H1 (cell line): ENCODE results near the gene PVR. TPM values are rescaled to one million over a fixed set of nuclear protein-coding genes. Genes with fewer than 3 reads are reported as not detected.
A peak's percentile ranks its signal among the peaks of the same experiment; 100 is the strongest.
"Not testable (repeated sequence)": the region's sequence is repeated elsewhere in the genome, so short reads cannot be mapped to it uniquely, and the experiment has no call there.

ENCODE experiments used
- CTCF ChIA-PET: fragments of 300-600 bp; sonication (Branson Sonifier 250); formaldehyde crosslinking; loops from one replicate; lab custom pipeline; 2021; ENCODE audit not compliant: partially characterized antibody; lab: Charles Lee
- POLR2A ChIA-PET: fragments of 300-600 bp; sonication (Branson Sonifier 250); formaldehyde crosslinking; loops from one replicate; lab custom pipeline; 2021; ENCODE audit warnings: inconsistent platforms; ENCODE audit not compliant: partially characterized antibody; lab: Charles Lee
- DNase-seq, 2 experiments: peaks; one replicate each; pipeline versions ENCODE4 v3.0.0 to v3.0.0-alpha.2; 2010 to 2022; ENCODE audit warnings: low spot score in 2 of 2, low read depth in 1 of 2, mixed read lengths in 1 of 2
- FAIRE-seq: peaks from 2 replicates; lab custom pipeline; 2011; peaks lifted over from hg19 to GRCh38; lab: Jason Lieb, UNC
- H2AFZ ChIP-seq: 2 replicates; pipeline ENCODE4 v1.8.1; 2012; ENCODE audit warnings: low read length, inconsistent platforms
- H2AK5ac ChIP-seq: 2 replicates; pipeline ENCODE4 v1.6.1; 2013; ENCODE audit warnings: low read depth, low read length
- H2BK120ac ChIP-seq: replicated peaks from 2 replicates; pipeline ENCODE3; 2013; ENCODE audit warnings: low read depth, low read length, inconsistent platforms
- H2BK12ac ChIP-seq: 2 replicates; pipeline ENCODE4 v1.6.1; 2013; ENCODE audit warnings: low read depth, low read length
- H2BK15ac ChIP-seq: 2 replicates; pipeline ENCODE4 v1.6.1; 2013; ENCODE audit warnings: low read length
- H2BK20ac ChIP-seq: 2 replicates; pipeline ENCODE4 v1.6.1; 2013; ENCODE audit warnings: low read length
- H2BK5ac ChIP-seq: 2 replicates; pipeline ENCODE4 v1.6.1; 2013; ENCODE audit warnings: low read depth, low read length
- H3K14ac ChIP-seq: 2 replicates; pipeline ENCODE4 v1.6.1; 2013; ENCODE audit warnings: inconsistent platforms; ENCODE audit not compliant: insufficient read length
- H3K18ac ChIP-seq: 2 replicates; pipeline ENCODE4 v1.6.1; 2013; ENCODE audit warnings: low read length; ENCODE audit errors: extremely low read depth
- H3K23ac ChIP-seq: 2 replicates; pipeline ENCODE4 v1.6.1; 2013; ENCODE audit warnings: inconsistent platforms; ENCODE audit not compliant: insufficient read length
- H3K23me2 ChIP-seq: 2 replicates; pipeline ENCODE4 v1.6.1; 2013; ENCODE audit warnings: low read depth, low read length
- H3K27ac ChIP-seq: 2 replicates; pipeline ENCODE4 v1.6.1; 2011; ENCODE audit warnings: low read depth, low read length, inconsistent platforms
- H3K27me3 ChIP-seq, 4 experiments: replicated peaks in 1 of 4; 1 replicate in 1 of 4; 2 replicates in 3 of 4; pipeline versions ENCODE4 v1.6.1 to v1.8.1; 2011 to 2013; ENCODE audit warnings: low read length in 3 of 4, mild to moderate bottlenecking in 3 of 4, inconsistent platforms in 2 of 4, mixed read lengths in 2 of 4, moderate library complexity in 1 of 4; ENCODE audit not compliant: control insufficient read depth in 3 of 4, insufficient read depth in 3 of 4; ENCODE audit errors: extremely low read depth in 1 of 4
- H3K36me3 ChIP-seq, 4 experiments: 2 replicates each; pipeline versions ENCODE4 v1.6.1 to v1.8.1; 2011 to 2013; ENCODE audit warnings: mild to moderate bottlenecking in 4 of 4, low read length in 3 of 4, moderate library complexity in 2 of 4, control low read depth in 1 of 4, inconsistent platforms in 1 of 4; ENCODE audit not compliant: insufficient read depth in 4 of 4, control insufficient read depth in 2 of 4
- H3K4ac ChIP-seq: replicated peaks from 2 replicates; pipeline ENCODE3; 2013; ENCODE audit warnings: low read length, low read depth, mixed read lengths, inconsistent platforms; ENCODE audit not compliant: insufficient read length
- H3K4me1 ChIP-seq, 4 experiments: replicated peaks in 1 of 4; 1 replicate in 1 of 4; 2 replicates in 3 of 4; pipeline versions ENCODE4 v1.6.1 to v1.8.1; 2011 to 2013; ENCODE audit warnings: low read length in 3 of 4, inconsistent platforms in 2 of 4, mixed read lengths in 1 of 4; ENCODE audit not compliant: insufficient read depth in 4 of 4, control insufficient read depth in 3 of 4
- H3K4me2 ChIP-seq, 2 experiments: 2 replicates each; pipeline versions ENCODE4 v1.6.1 to v1.8.1; 2011 to 2013; ENCODE audit warnings: low read depth in 2 of 2, low read length in 2 of 2, control low read depth in 1 of 2, inconsistent platforms in 1 of 2, mild to moderate bottlenecking in 1 of 2; ENCODE audit not compliant: insufficient read depth in 1 of 2
- H3K4me3 ChIP-seq, 4 experiments: fragments of 200-600, 300-600 bp in 1 of 4; sonication (generic), shearing (Covaris generic), sonication (Bioruptor Twin) in 1 of 4; 2 replicates each; pipeline versions ENCODE4 v1.5.1 to v1.8.1; 2011 to 2016; ENCODE audit warnings: low read length in 4 of 4, low read depth in 3 of 4, control low read depth in 2 of 4, inconsistent platforms in 2 of 4, mild to moderate bottlenecking in 2 of 4, mixed read lengths in 1 of 4, moderate library complexity in 1 of 4; ENCODE audit not compliant: insufficient read depth in 2 of 4; ENCODE audit errors: extremely low read depth in 1 of 4
- H3K56ac ChIP-seq: replicated peaks from 2 replicates; pipeline ENCODE3; 2013; ENCODE audit warnings: low read depth, mild to moderate bottlenecking, mixed read lengths, low read length, inconsistent platforms; ENCODE audit not compliant: insufficient read length
- H3K79me1 ChIP-seq: 2 replicates; pipeline ENCODE4 v1.6.1; 2013; ENCODE audit warnings: low read depth, low read length, control low read depth
- H3K79me2 ChIP-seq, 2 experiments: 2 replicates each; pipeline versions ENCODE4 v1.6.1 to v1.8.1; 2012 to 2013; ENCODE audit warnings: low read length in 2 of 2, mild to moderate bottlenecking in 2 of 2, inconsistent platforms in 1 of 2; ENCODE audit not compliant: insufficient read depth in 2 of 2, control insufficient read depth in 1 of 2
- H3K9ac ChIP-seq, 4 experiments: replicated peaks in 1 of 4; 1 replicate in 1 of 4; 2 replicates in 3 of 4; pipeline versions ENCODE4 v1.6.1 to v1.8.1; 2011 to 2013; ENCODE audit warnings: low read depth in 3 of 4, low read length in 3 of 4, control low read depth in 2 of 4, mild to moderate bottlenecking in 2 of 4, moderate library complexity in 2 of 4, inconsistent platforms in 1 of 4; ENCODE audit errors: extremely low read depth in 1 of 4
- H3K9me3 ChIP-seq, 2 experiments: 2 replicates each; pipeline versions ENCODE4 v1.6.1 to v1.8.1; 2012 to 2013; ENCODE audit warnings: mild to moderate bottlenecking in 2 of 2, moderate library complexity in 2 of 2, control low read depth in 1 of 2, inconsistent platforms in 1 of 2, low read depth in 1 of 2, low read length in 1 of 2, mixed read lengths in 1 of 2; ENCODE audit not compliant: insufficient read depth in 2 of 2
- H4K20me1 ChIP-seq, 2 experiments: replicated peaks in 1 of 2; 2 replicates each; pipeline versions ENCODE3 to v1.8.1; 2011 to 2013; ENCODE audit warnings: inconsistent platforms in 2 of 2, low read length in 2 of 2, mild to moderate bottlenecking in 1 of 2; ENCODE audit not compliant: insufficient read depth in 2 of 2, control insufficient read depth in 1 of 2
- H4K5ac ChIP-seq: 2 replicates; pipeline ENCODE4 v1.6.1; 2013; ENCODE audit warnings: low read length, low read depth, mixed read lengths, inconsistent platforms; ENCODE audit not compliant: insufficient read length
- H4K8ac ChIP-seq: 2 replicates; pipeline ENCODE4 v1.8.0; 2013; ENCODE audit warnings: mild to moderate bottlenecking, moderate library complexity, low read length, inconsistent platforms; ENCODE audit not compliant: insufficient read depth; ENCODE audit errors: extremely low read depth
- H4K91ac ChIP-seq: replicated peaks from 2 replicates; pipeline ENCODE3; 2013; ENCODE audit warnings: low read length, mixed read lengths, inconsistent platforms; ENCODE audit not compliant: insufficient read length
- RAD21 ChIP-seq, 2 experiments: IDR thresholded peaks in 1 of 2; conservative IDR thresholded peaks in 1 of 2; 2 replicates each; pipeline ENCODE4 v1.6.1; 2011; ENCODE audit warnings: low read depth in 2 of 2, low read length in 2 of 2, improper control_type of control experiment in 1 of 2, inconsistent platforms in 1 of 2, mild to moderate bottlenecking in 1 of 2, moderate library complexity in 1 of 2
- WGBS, 2 experiments: shearing (Covaris generic) in 1 of 2; methylation state at CpG; one replicate each; pipeline versions ENCODE4 v1.1.6 to v1.1.7; 2013 to 2015; ENCODE audit warnings: low lambda C conversion rate in 2 of 2, mixed read lengths in 2 of 2, inconsistent platforms in 1 of 2, low coverage in 1 of 2, missing lambda C conversion rate in 1 of 2; ENCODE audit not compliant: insufficient replicate concordance in 2 of 2, insufficient coverage in 1 of 2, insufficient read length in 1 of 2; ENCODE audit errors: extremely low coverage in 1 of 2, missing lambda C conversion rate in 1 of 2; 5-methylcytosine and 5-hydroxymethylcytosine counted together
- polyA plus RNA-seq, 7 experiments: library from polyadenylated mRNA; depleted of rRNA in 3 of 7; stranded (reverse) in 5 of 7; unstranded in 2 of 7; fragments of >200 nt in 5 of 7; fragments of 200-250 nt in 2 of 7; gene quantifications; 1 replicate in 5 of 7; 2 replicates in 1 of 7; 4 replicates in 1 of 7; pipeline versions ENCODE4 v1.2.1 to v1.2.3, GENCODE V29; 2011 to 2013; ENCODE audit warnings: missing spikeins in 2 of 7, mixed read lengths in 2 of 7
- total RNA-seq: library from RNA; stranded (reverse); fragmentation: NEBNext Ultra II Directional; extraction: Animal tissue kit (Norgen Biotek cat#: 25700); gene quantifications from 2 replicates; pipeline ENCODE4 v1.2.1, GENCODE V29; 2021
- TF ChIP-seq, protein P1 (sequence below), 3 experiments: IDR thresholded peaks; 1 replicate in 2 of 3; 2 replicates in 1 of 3; pipeline versions ENCODE4 v1.5.1 to v1.6.1; 2011; ENCODE audit warnings: low read length in 3 of 3, mild to moderate bottlenecking in 3 of 3, inconsistent platforms in 2 of 3, low read depth in 1 of 3, moderate library complexity in 1 of 3; ENCODE audit not compliant: insufficient read depth in 1 of 3; ENCODE audit errors: control extremely low read depth in 1 of 3

Gene PVR
- total and polyA plus RNA-seq, 2 of the 8 experiments (the other 6 are each of a cell fraction or from before 2014, with no cell fraction given) = 13.3 to 14.8 TPM

DNA sequence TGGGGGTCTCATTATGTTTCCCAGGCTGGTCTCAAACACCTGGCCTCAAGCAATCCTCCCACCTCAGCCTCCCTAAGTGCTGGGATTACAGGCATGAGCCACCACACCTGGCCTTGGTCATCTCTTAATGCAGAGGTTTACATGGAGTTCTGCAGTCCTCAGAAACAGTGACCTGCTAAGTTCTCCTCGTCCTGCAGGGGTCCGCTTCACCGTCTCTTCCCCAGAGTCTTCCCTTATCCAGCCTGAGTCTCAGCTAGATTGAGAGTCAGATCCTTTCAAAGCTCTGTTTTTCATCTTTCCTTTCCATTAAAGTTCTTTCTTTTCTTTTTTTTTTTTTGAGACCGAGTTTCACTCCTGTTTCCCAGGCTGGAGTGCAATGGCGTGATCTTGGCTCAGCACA, 33.2 kb upstream of the PVR start:
- H2BK20ac ChIP-seq, H3K79me1 ChIP-seq, H3K4me3 ChIP-seq, H4K8ac ChIP-seq, H3K23me2 ChIP-seq, H3K4me1 ChIP-seq, H3K14ac ChIP-seq, H3K4ac ChIP-seq, H3K23ac ChIP-seq, DNase-seq, H4K91ac ChIP-seq, H3K27ac ChIP-seq, H3K36me3 ChIP-seq, H2AK5ac ChIP-seq, H3K18ac ChIP-seq, H3K56ac ChIP-seq, H3K27me3 ChIP-seq, FAIRE-seq, H2BK5ac ChIP-seq, H2BK15ac ChIP-seq, H2BK12ac ChIP-seq, H3K9me3 ChIP-seq, H4K20me1 ChIP-seq, H3K79me2 ChIP-seq, H2AFZ ChIP-seq, H3K4me2 ChIP-seq, H2BK120ac ChIP-seq, POLR2A ChIA-PET, H3K9ac ChIP-seq, H4K5ac ChIP-seq: not testable (repeated sequence)
- WGBS, 2 experiments = 39% methylated on average over 3 of the region's 5 CpGs; no CpG with 5 or more reads in 1 of the 2 experiments
- TF ChIP-seq RAD21 (IDR thresholded peaks at IDR 0.05 in 1 of 2, conservative IDR thresholded peaks at IDR 0.05 in 1 of 2; ENCODE audit: low read depth in 2 of 2, low read length in 2 of 2) = peak; percentile 31 to 51; a peak in 3 of 4 replicates
- TF ChIP-seq, protein P1, sequence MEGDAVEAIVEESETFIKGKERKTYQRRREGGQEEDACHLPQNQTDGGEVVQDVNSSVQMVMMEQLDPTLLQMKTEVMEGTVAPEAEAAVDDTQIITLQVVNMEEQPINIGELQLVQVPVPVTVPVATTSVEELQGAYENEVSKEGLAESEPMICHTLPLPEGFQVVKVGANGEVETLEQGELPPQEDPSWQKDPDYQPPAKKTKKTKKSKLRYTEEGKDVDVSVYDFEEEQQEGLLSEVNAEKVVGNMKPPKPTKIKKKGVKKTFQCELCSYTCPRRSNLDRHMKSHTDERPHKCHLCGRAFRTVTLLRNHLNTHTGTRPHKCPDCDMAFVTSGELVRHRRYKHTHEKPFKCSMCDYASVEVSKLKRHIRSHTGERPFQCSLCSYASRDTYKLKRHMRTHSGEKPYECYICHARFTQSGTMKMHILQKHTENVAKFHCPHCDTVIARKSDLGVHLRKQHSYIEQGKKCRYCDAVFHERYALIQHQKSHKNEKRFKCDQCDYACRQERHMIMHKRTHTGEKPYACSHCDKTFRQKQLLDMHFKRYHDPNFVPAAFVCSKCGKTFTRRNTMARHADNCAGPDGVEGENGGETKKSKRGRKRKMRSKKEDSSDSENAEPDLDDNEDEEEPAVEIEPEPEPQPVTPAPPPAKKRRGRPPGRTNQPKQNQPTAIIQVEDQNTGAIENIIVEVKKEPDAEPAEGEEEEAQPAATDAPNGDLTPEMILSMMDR (IDR thresholded peaks at IDR 0.05; ENCODE audit: control extremely low read depth in 1 of 3, insufficient read depth in 1 of 3, low read depth in 1 of 3, low read length in 3 of 3) = peak; percentile 54 to 64 (median 59)
- CTCF ChIA-PET = interaction anchor here (0.6 to 5.8 kb wide), 28 partner anchors 9 to 838 kb away, joined by 3 to 31 read pairs (median 4); no protein-coding TSS in a partner anchor
